IgD-negative memory B cell (primary cell): Measurements from ENCODE around the gene CHST15. TPM values are rescaled to one million over a fixed set of nuclear protein-coding genes. Genes with fewer than 3 reads are reported as not detected.

Experiments used
- H3K27ac Mint-ChIP-seq, 3 donors: one replicate each; pipeline ENCODE4 v1.8.0; 2020 to 2022; ENCODE audit warnings: mild to moderate bottlenecking in 3 of 3, mixed read lengths in 3 of 3, moderate library complexity in 1 of 3
- H3K27me3 Mint-ChIP-seq: one replicate; pipeline ENCODE4 v1.8.0; 2021; ENCODE audit warnings: mixed read lengths
- H3K36me3 Mint-ChIP-seq: one replicate; pipeline ENCODE4 v1.8.0; 2020; ENCODE audit warnings: mild to moderate bottlenecking, mixed read lengths
- H3K4me1 Mint-ChIP-seq, 3 donors: one replicate each; pipeline ENCODE4 v1.8.0; 2020 to 2022; ENCODE audit warnings: mixed read lengths in 3 of 3, mild to moderate bottlenecking in 1 of 3
- H3K4me3 Mint-ChIP-seq, 4 donors: one replicate each; pipeline ENCODE4 v1.8.0; 2020 to 2022; ENCODE audit warnings: mild to moderate bottlenecking in 4 of 4, mixed read lengths in 4 of 4, moderate library complexity in 3 of 4
- H3K9me3 Mint-ChIP-seq, 3 donors: one replicate each; pipeline ENCODE4 v1.8.0; 2020 to 2021; ENCODE audit warnings: mixed read lengths in 3 of 3, mild to moderate bottlenecking in 1 of 3
- polyA plus RNA-seq: library from polyadenylated mRNA; unstranded; fragments of 300-500 nt; fragmentation: Illumina TruSeq; gene quantifications from one replicate; pipeline ENCODE4 v1.2.3, GENCODE V29; 2021

CHST15 gene
- polyA plus RNA-seq, 1 donor from 2014 or later = 15.4 TPM

DNA sequence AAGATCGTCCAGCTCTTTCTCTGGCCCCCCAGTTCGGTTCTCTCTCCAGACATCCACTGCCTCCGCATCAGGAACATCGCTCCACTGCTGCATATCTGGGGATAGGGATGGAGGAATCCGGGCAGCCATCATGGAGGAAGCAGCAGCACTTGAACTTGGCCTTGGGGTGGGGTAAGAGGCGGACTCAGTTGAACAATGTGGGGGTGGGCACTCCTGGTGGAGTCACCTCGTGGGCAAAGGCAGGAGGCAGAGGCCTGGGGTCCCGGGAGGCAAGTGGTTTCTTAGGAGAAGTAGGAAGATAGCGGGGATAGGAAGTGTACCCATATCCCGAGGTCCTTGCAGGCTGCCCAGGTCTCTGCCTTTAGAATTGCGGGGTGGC lies 98.3 kb downstream of the CHST15 start:
- Mint-ChIP-seq H3K4me1 (peaks cover 8 to 12% (median 11%) of the 10 kb centered on the region in 3 donors), H3K27me3 (peaks cover 34% of the 10 kb centered on the region), H3K4me3 (peak overlapping the region; percentile 70 to 89 (median 82)), H3K9me3 (no peaks in the 10 kb centered on the region), H3K36me3 (peaks cover 3% of the 10 kb centered on the region), H3K27ac (peak overlapping the region in 1 of 3 donors; percentile 20)

DNA sequence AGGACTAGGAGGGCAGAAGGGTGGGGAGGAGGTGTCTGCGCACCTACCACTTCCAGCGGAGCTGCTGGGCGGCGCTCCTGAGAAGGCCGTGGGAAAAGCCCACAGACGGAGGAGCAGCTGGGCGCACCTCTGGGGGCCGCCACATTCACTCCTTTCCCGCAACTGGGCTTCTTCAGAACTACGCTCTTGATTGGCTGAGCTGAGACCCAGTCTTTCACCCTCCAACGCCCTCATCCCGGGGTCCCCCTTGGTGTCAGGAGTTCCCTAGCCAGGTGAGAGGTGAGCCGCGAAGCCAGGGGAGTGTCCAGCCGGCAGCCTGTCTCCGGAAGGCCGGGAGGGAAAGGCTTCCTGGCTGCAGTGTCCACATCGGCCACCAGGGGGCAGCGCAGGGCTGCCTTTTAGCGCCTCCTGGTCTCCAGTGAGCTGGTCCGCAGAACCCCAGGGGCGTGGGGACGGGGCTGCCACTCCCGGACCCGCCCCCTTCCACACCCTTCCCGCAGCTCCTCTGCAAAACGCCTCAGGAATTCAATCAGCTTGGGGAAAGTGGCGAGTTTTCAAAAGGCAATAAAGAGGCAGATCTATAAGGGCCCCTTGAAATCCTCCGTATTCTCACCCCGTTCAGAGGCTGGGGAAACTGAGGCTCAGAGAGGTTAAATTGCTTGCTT lies 98.8 kb downstream of the CHST15 start:
- Mint-ChIP-seq H3K27ac (peak overlapping the region in 2 of 3 donors; percentile 20 to 74), H3K4me1 (peaks cover 8 to 12% (median 11%) of the 10 kb centered on the region in 3 donors), H3K4me3 (peak overlapping the region; percentile 70 to 89 (median 82)), H3K36me3 (peaks cover 3% of the 10 kb centered on the region), H3K27me3 (peaks cover 39% of the 10 kb centered on the region), H3K9me3 (no peaks in the 10 kb centered on the region)

DNA sequence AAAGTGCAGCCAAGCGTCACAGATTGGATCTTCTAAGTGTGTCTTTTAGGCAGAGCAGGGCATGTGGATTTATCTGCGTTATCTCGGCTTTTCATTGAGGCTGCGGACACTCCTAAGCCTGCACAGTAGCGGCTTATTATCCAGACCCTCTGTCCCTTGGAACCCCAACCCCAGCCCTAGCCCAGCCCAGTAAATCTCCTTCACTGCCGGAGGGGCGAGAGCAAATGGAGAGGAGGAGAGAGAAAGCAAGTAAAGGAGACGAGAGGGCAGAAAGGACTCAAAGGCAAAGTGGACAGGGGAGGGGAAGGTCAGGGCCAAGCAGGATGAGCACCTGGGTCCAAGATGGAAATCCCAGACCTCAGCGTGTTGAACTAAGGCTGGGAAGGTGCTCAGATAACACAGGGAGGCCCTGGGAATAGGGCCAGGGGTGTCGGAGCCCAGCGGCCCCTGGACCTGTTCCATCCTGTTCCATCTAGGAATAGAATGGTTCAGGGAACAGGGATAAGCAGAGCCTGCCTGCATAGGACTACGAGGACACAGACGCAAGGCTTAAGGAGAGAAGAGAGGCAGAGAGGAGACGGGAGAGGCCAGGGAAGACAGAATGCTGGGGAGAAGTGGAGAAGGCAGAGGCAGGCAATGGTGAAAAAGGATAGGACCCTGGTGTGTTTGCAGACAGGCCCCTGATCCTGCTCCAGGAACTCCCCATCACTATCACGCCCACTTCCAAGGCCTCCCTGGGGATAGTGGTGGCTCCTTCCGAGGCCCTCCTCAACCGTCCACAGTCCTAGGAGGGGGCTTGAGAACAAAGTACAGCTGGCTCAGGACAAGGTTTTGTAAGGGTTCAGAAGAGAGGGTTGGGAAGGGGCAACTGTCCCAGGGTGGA lies 99.6 kb downstream of the CHST15 start:
- peak overlapping the region in 3 of 4 donors; percentile 19 to 80 (median 72) for H3K4me3 Mint-ChIP-seq
- H3K36me3 Mint-ChIP-seq = peaks cover 3% of the 10 kb centered on the region
- H3K27ac Mint-ChIP-seq = peak overlapping the region in 1 of 3 donors; percentile 74
- peaks cover 39% of the 10 kb centered on the region for H3K27me3 Mint-ChIP-seq
- H3K4me1 Mint-ChIP-seq = peaks cover 8 to 12% (median 11%) of the 10 kb centered on the region in 3 donors
- H3K9me3 Mint-ChIP-seq = peaks cover 0 to 3% (median 2%) of the 10 kb centered on the region in 3 donors

- H3K4me1 Mint-ChIP-seq = peaks cover 5 to 11% (median 7%) of the 10 kb centered on the region in 3 donors
- H3K36me3 Mint-ChIP-seq = peaks cover 3% of the 10 kb centered on the region
- no peak overlapping the region for H3K27ac Mint-ChIP-seq
- peaks cover 2 to 12% (median 7%) of the 10 kb centered on the region in 3 donors for H3K9me3 Mint-ChIP-seq
- H3K27me3 Mint-ChIP-seq = peaks cover 39% of the 10 kb centered on the region
- no peak overlapping the region for H3K4me3 Mint-ChIP-seq
Measured at GRCh38 chr10:123991611-123992570, 101.5 kb downstream of the CHST15 start.

- peaks cover 3% of the 10 kb centered on the region for H3K36me3 Mint-ChIP-seq
- H3K27me3 Mint-ChIP-seq = peaks cover 39% of the 10 kb centered on the region
- no peak overlapping the region for H3K27ac Mint-ChIP-seq
- H3K9me3 Mint-ChIP-seq = peaks cover 2 to 16% (median 7%) of the 10 kb centered on the region in 3 donors
- peaks cover under 1 to 7% (median 5%) of the 10 kb centered on the region in 3 donors for H3K4me1 Mint-ChIP-seq
- H3K4me3 Mint-ChIP-seq = peak overlapping the region in 2 of 4 donors; percentile 44 to 54
Measured at GRCh38 chr10:123990889-123991288, 102.5 kb downstream of the CHST15 start.

DNA sequence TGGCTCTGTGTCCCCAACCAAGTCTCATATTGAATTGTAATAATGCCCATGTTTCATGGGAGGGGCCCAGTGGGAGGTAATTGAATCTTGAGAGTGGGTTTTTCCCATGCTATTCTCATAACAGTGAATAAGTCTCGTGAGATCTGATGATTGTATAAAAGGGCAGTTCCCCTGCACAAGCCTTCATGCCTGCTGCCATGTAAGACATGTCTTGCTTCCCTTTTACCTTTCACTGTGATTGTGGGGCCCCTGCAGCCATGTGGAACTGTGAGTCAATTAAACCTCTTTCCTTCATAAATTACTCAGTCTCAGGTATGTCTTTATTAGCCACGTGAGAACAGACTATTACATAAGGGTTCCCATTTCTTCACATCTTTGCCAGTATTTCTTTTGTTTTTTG lies 104.7 kb downstream of the CHST15 start:
- Mint-ChIP-seq H3K27ac (no peak overlapping the region), H3K9me3 (peaks cover 2 to 24% (median 10%) of the 10 kb centered on the region in 3 donors), H3K27me3 (peaks cover 36% of the 10 kb centered on the region), H3K36me3 (peaks cover 3% of the 10 kb centered on the region), H3K4me3 (no peak overlapping the region), H3K4me1 (peaks cover 0 to 3% (median 0%) of the 10 kb centered on the region in 3 donors)

DNA sequence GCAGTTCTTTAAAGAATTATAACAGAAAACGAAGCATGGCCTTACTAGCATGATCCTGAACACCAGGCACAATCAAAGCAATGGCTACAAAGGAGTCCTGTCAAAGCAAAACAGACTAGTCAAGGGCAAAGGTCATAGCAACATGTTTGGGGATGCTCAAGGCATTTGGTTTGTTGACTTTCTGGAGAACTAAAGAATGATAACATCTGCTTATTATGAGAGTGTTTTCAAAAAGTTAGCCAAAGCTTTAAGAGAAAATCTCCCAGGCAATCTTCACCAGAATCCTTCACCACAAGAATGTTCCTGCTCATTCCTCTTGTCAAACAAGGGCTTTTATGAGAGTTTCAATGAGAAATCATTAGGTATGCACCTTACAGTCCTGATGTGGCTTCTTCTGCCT lies 106.7 kb downstream of the CHST15 start:
- Mint-ChIP-seq H3K36me3 (peaks cover 3% of the 10 kb centered on the region), H3K27ac (no peak overlapping the region), H3K9me3 (peaks cover 2 to 30% (median 15%) of the 10 kb centered on the region in 3 donors), H3K27me3 (peaks cover 23% of the 10 kb centered on the region), H3K4me3 (no peak overlapping the region), H3K4me1 (peaks cover 0 to 3% (median 0%) of the 10 kb centered on the region in 3 donors)

DNA sequence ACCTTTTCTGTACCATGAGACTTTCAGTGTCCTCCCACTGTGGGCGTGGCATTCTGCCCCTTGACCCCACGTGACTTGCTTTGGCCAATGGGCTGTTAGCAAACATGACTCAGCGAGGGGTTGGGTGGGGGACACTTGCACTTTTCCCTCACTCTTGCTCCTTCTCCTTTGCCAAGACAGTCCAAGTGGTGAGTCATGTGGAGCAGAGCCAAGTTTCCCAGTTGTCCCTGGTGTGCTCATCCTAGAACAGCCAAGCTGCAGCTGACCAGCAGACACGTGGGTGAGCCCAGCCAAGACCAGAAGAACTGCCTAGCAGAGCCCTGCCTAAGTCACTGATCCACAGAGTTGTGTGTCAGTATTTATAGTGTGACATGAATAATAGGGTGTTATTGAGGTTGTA lies 119.0 kb downstream of the CHST15 start:
- Mint-ChIP-seq H3K9me3 (peaks cover 1 to 4% (median 3%) of the 10 kb centered on the region in 3 donors), H3K36me3 (peaks cover 2% of the 10 kb centered on the region), H3K27ac (no peak overlapping the region), H3K27me3 (peaks cover 52% of the 10 kb centered on the region), H3K4me3 (no peak overlapping the region), H3K4me1 (peaks cover 0 to 2% (median 0%) of the 10 kb centered on the region in 3 donors)

GRCh38 chr10:123972481-123973401 lies 120.7 kb downstream of the CHST15 start:
- H3K27me3 Mint-ChIP-seq = peaks cover 62% of the 10 kb centered on the region
- H3K36me3 Mint-ChIP-seq = no peaks in the 10 kb centered on the region
- peaks cover 0 to 4% (median 3%) of the 10 kb centered on the region in 3 donors for H3K4me1 Mint-ChIP-seq
- H3K9me3 Mint-ChIP-seq = peaks cover 0 to 4% (median 1%) of the 10 kb centered on the region in 3 donors
- no peak overlapping the region for H3K4me3 Mint-ChIP-seq
- H3K27ac Mint-ChIP-seq = peak overlapping the region in 1 of 3 donors; percentile 14

DNA sequence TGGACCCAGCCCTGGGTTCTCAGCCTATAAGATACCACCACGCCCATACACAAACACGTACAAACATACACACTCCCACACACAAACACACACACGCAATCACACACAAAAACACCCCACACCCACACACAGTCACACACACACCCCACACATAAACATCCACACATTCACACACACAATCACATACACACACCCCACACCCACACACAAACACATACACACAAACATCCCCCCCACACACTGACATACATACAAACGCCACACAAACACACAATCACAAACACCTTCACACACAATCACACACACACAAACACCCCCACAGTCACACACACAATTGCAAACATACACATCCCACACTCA lies 122.5 kb downstream of the CHST15 start:
- no peak overlapping the region for H3K27ac Mint-ChIP-seq
- peaks cover 58% of the 10 kb centered on the region for H3K27me3 Mint-ChIP-seq
- H3K4me3 Mint-ChIP-seq = no peak overlapping the region
- no peaks in the 10 kb centered on the region for H3K9me3 Mint-ChIP-seq
- H3K4me1 Mint-ChIP-seq = peaks cover 0 to 4% (median 4%) of the 10 kb centered on the region in 3 donors
- H3K36me3 Mint-ChIP-seq = no peaks in the 10 kb centered on the region

- Mint-ChIP-seq H3K36me3 (no peaks in the 10 kb centered on the region), H3K9me3 (no peaks in the 10 kb centered on the region), H3K4me1 (peaks cover 0 to 4% (median 4%) of the 10 kb centered on the region in 3 donors), H3K27me3 (peaks cover 62% of the 10 kb centered on the region), H3K27ac (peak overlapping the region in 1 of 3 donors; percentile 77), H3K4me3 (no peak overlapping the region)
Measured at GRCh38 chr10:123970207-123970926, 123.0 kb downstream of the CHST15 start.

GRCh38 chr10:123967626-123968243 lies 125.7 kb downstream of the CHST15 start:
- Mint-ChIP-seq H3K27ac (no peak overlapping the region), H3K4me1 (peaks cover 0 to 4% (median 4%) of the 10 kb centered on the region in 3 donors), H3K36me3 (no peaks in the 10 kb centered on the region), H3K9me3 (no peaks in the 10 kb centered on the region), H3K27me3 (peaks cover 54% of the 10 kb centered on the region), H3K4me3 (no peak overlapping the region)

GRCh38 chr10:123966896-123967231 lies 126.5 kb downstream of the CHST15 start:
- peaks cover 52% of the 10 kb centered on the region for H3K27me3 Mint-ChIP-seq
- H3K4me3 Mint-ChIP-seq = no peak overlapping the region
- H3K36me3 Mint-ChIP-seq = no peaks in the 10 kb centered on the region
- no peak overlapping the region for H3K27ac Mint-ChIP-seq
- no peaks in the 10 kb centered on the region for H3K9me3 Mint-ChIP-seq
- H3K4me1 Mint-ChIP-seq = peaks cover 0 to 6% (median 4%) of the 10 kb centered on the region in 3 donors
